HEK293 (cell line): ENCODE results near the gene CANT1.

Source experiments
- CTCF ChIA-PET: fragments of 350-600 bp; formaldehyde crosslinking; extraction: SDS; loops from one replicate; lab custom pipeline; 2021; ENCODE audit warnings: antibody characterized with exemption; lab: Yijun Ruan, JAX
- POLR2A ChIA-PET: fragments of 300-600 bp; formaldehyde crosslinking; extraction: SDS; loops from one replicate; lab custom pipeline; 2020; ENCODE audit warnings: antibody characterized with exemption, inconsistent platforms; lab: Yijun Ruan, JAX
- H3K27ac ChIP-seq: fragments of 200-500 bp; sonication (Bioruptor generic); 2 replicates; pipeline ENCODE4 v1.5.1; 2014; ENCODE audit warnings: low read depth, low read length, control low read depth, inconsistent platforms; ENCODE audit errors: extremely low read depth
- H3K36me3 ChIP-seq, 2 experiments: fragments of 200-500 bp in 1 of 2; sonication (Bioruptor generic) in 1 of 2; 1 replicate in 1 of 2; 2 replicates in 1 of 2; pipeline ENCODE4 v1.5.1; 2014 to 2017; ENCODE audit warnings: inconsistent platforms in 2 of 2, low read length in 2 of 2; ENCODE audit not compliant: control insufficient read depth in 2 of 2, insufficient read depth in 1 of 2
- H3K4me1 ChIP-seq: fragments of 200-500 bp; sonication (Bioruptor generic); 2 replicates; pipeline ENCODE4 v1.5.1; 2014; ENCODE audit warnings: mild to moderate bottlenecking, low read length, inconsistent platforms; ENCODE audit not compliant: control insufficient read depth, insufficient read depth
- H3K4me3 ChIP-seq: 2 replicates; pipeline ENCODE4 v1.5.1; 2011; ENCODE audit warnings: low read depth, mild to moderate bottlenecking, control low read depth, low read length, moderate library complexity
- H3K9me3 ChIP-seq: fragments of 200-500 bp; sonication (Bioruptor generic); 2 replicates; pipeline ENCODE4 v1.5.1; 2014; ENCODE audit warnings: low read depth, low read length, inconsistent platforms; ENCODE audit not compliant: control insufficient read depth, insufficient read depth
- ELK4 ChIP-seq: IDR thresholded peaks from 2 replicates; pipeline ENCODE4 v1.6.1; 2011; ENCODE audit warnings: mild to moderate bottlenecking, low read depth, low read length, borderline replicate concordance
- MEIS1 ChIP-seq: sonication (generic); formaldehyde crosslinking; IDR thresholded peaks from 2 replicates; pipeline ENCODE4 v1.8.1; 2022; ENCODE audit warnings: missing genetic modification reagents, mild to moderate bottlenecking, borderline replicate concordance
- SP7 ChIP-seq: fragments of 450-650 bp; formaldehyde crosslinking; IDR thresholded peaks from 2 replicates; pipeline ENCODE4 v1.5.1; 2016; ENCODE audit warnings: missing biosample characterization, missing genetic modification characterization
- TRIM28 ChIP-seq: IDR thresholded peaks from 2 replicates; pipeline ENCODE4 v1.6.1; 2011; ENCODE audit warnings: low read length, control low read depth, borderline replicate concordance
- ZBTB1 ChIP-seq: fragments of 450-650 bp; formaldehyde crosslinking; IDR thresholded peaks from 2 replicates; pipeline ENCODE4 v1.5.1; 2016; ENCODE audit warnings: missing biosample characterization, missing genetic modification characterization
- ZBTB11 ChIP-seq: fragments of 450-650 bp; formaldehyde crosslinking; conservative IDR thresholded peaks from 2 replicates; pipeline ENCODE4 v1.5.1; 2016; ENCODE audit warnings: low read depth, missing biosample characterization, missing genetic modification characterization
- ZBTB26 ChIP-seq: fragments of 450-650 bp; formaldehyde crosslinking; optimal IDR thresholded peaks from 2 replicates; pipeline ENCODE3; 2016; ENCODE audit warnings: missing biosample characterization, mild to moderate bottlenecking, missing genetic modification characterization
- ZIC2 ChIP-seq: fragments of 450-650 bp; formaldehyde crosslinking; IDR thresholded peaks from 2 replicates; pipeline ENCODE4 v1.5.1; 2016; ENCODE audit warnings: missing biosample characterization, missing genetic modification characterization
- ZNF18 ChIP-seq: fragments of 450-650 bp; formaldehyde crosslinking; IDR thresholded peaks from 2 replicates; pipeline ENCODE4 v1.5.1; 2016; ENCODE audit warnings: missing biosample characterization, missing genetic modification characterization
- ZNF48 ChIP-seq: fragments of 450-650 bp; formaldehyde crosslinking; IDR thresholded peaks from 2 replicates; pipeline ENCODE4 v1.5.1; 2016; ENCODE audit warnings: missing biosample characterization, missing genetic modification characterization
- ZNF664 ChIP-seq: fragments of 450-650 bp; formaldehyde crosslinking; IDR thresholded peaks from 2 replicates; pipeline ENCODE4 v1.5.1; 2016; ENCODE audit warnings: missing biosample characterization, missing genetic modification characterization
- ZSCAN4 ChIP-seq: fragments of 450-650 bp; formaldehyde crosslinking; IDR thresholded peaks from 2 replicates; pipeline ENCODE4 v1.5.1; 2017; ENCODE audit warnings: missing biosample characterization, missing genetic modification characterization

CANT1 gene

GRCh38 chr17:79043931-79044320, 34.4 kb upstream of the CANT1 start:
- H3K27ac ChIP-seq, result no peak overlapping the region
- H3K9me3 ChIP-seq, result no peaks in the 10 kb centered on the region
- H3K4me1 ChIP-seq, result no peaks in the 10 kb centered on the region
- no peak overlapping the region for H3K4me3 ChIP-seq
- CTCF ChIA-PET, result interaction anchor here (0.7 to 3.4 kb wide), 18 partner anchors 8 to 547 kb away, joined by 3 to 122 read pairs (median 9); no protein-coding TSS in a partner anchor
- peaks cover 0 to 3% of the 10 kb centered on the region in 2 experiments; a peak in 1 of 3 replicates for H3K36me3 ChIP-seq
- POLR2A ChIA-PET, result interaction anchor here (1.9 kb wide), 1 partner anchor 7 kb away, joined by 4 read pairs; no protein-coding TSS in a partner anchor
- TF ChIP-seq ZBTB11 (tag by site-specific recombination) (no peak), ZNF664 (tag by site-specific recombination) (no peak), ZBTB1 (tag by site-specific recombination) (no peak), MEIS1 (CRISPR knock-in tag) (no peak), ZNF48 (tag by site-specific recombination) (no peak), SP7 (tag by site-specific recombination) (no peak), TRIM28 (no peak), ELK4 (no peak)

- CTCF ChIA-PET, result interaction anchor here (0.7 to 3.4 kb wide), 10 partner anchors 8 to 349 kb away, joined by 3 to 122 read pairs (median 15); no protein-coding TSS in a partner anchor
- POLR2A ChIA-PET, result no interaction called here
- Histone ChIP-seq H3K9me3 (no peaks in the 10 kb centered on the region), H3K36me3 (peaks cover 0 to 3% of the 10 kb centered on the region in 2 experiments; a peak in 1 of 3 replicates), H3K4me1 (no peaks in the 10 kb centered on the region)
- TF ChIP-seq ZBTB26 (tag by site-specific recombination), result peak; percentile 44
- no peak for TF ChIP-seq ZIC2 (tag by site-specific recombination)
- peak; percentile 69 for TF ChIP-seq ZSCAN4 (tag by site-specific recombination)
- TF ChIP-seq ZNF18 (tag by site-specific recombination), result peak; percentile 52; the same call in 1 of the 2 replicates
- TF ChIP-seq, all 188 proteins: peak for 3
- Histone ChIP-seq H3K27ac (no peak overlapping the region), H3K4me3 (no peak overlapping the region)
These were observed 33.8 kb upstream of the CANT1 start for GRCh38 chr17:79043191-79043930.
